Measurements from ENCODE around the gene EDRF1.

Gene EDRF1

GRCh38 chr10:125721035-125721434, 1.5 kb downstream of the EDRF1 start:
- TF ChIP-seq NFIC (IDR thresholded peaks at IDR 0.05) (no peak), USF1 (IDR thresholded peaks at IDR 0.05) (no peak), TCF12 (IDR thresholded peaks at IDR 0.05; ENCODE audit: low read depth) (no peak), ZBTB7A (IDR thresholded peaks at IDR 0.05; ENCODE audit: low read depth) (no peak), FOXM1 (IDR thresholded peaks at IDR 0.05; ENCODE audit: borderline replicate concordance, low read depth) (no peak), CREB1 (IDR thresholded peaks at IDR 0.05; ENCODE audit: low read depth) (no peak), TEAD4 (IDR thresholded peaks at IDR 0.05) (no peak), MAX (IDR thresholded peaks at IDR 0.05) (no peak), RAD21 (IDR thresholded peaks at IDR 0.05; ENCODE audit: low read depth) (no peak), REST (IDR thresholded peaks at IDR 0.05; ENCODE audit: low read depth) (no peak), YY1 (IDR thresholded peaks at IDR 0.05; ENCODE audit: low read depth) (no peak), EP300 (IDR thresholded peaks at IDR 0.05; ENCODE audit: borderline replicate concordance) (no peak), EGR1 (IDR thresholded peaks at IDR 0.05) (no peak), TAF1 (IDR thresholded peaks at IDR 0.05; ENCODE audit: low read depth) (no peak), CEBPB (IDR thresholded peaks at IDR 0.05) (no peak)

GRCh38 chr10:125722811-125723210, 3.3 kb downstream of the EDRF1 start:
- no peak for TF ChIP-seq REST (IDR thresholded peaks at IDR 0.05; ENCODE audit: low read depth)
- no peak for TF ChIP-seq NFIC (IDR thresholded peaks at IDR 0.05)
- TF ChIP-seq YY1 (IDR thresholded peaks at IDR 0.05; ENCODE audit: low read depth), result no peak
- no peak for TF ChIP-seq CREB1 (IDR thresholded peaks at IDR 0.05; ENCODE audit: low read depth)
- TF ChIP-seq TAF1 (IDR thresholded peaks at IDR 0.05; ENCODE audit: low read depth), result no peak
- no peak for TF ChIP-seq TEAD4 (IDR thresholded peaks at IDR 0.05)
- no peak for TF ChIP-seq RAD21 (IDR thresholded peaks at IDR 0.05; ENCODE audit: low read depth)
- no peak for TF ChIP-seq CEBPB (IDR thresholded peaks at IDR 0.05)
- no peak for TF ChIP-seq FOXM1 (IDR thresholded peaks at IDR 0.05; ENCODE audit: borderline replicate concordance, low read depth)

GRCh38 chr10:125726914-125727313, 7.4 kb downstream of the EDRF1 start:
- TF ChIP-seq USF1 (IDR thresholded peaks at IDR 0.05), result no peak

- TF ChIP-seq RAD21 (IDR thresholded peaks at IDR 0.05; ENCODE audit: low read depth) (no peak), TAF1 (IDR thresholded peaks at IDR 0.05; ENCODE audit: low read depth) (no peak), MAX (IDR thresholded peaks at IDR 0.05) (no peak), TCF12 (IDR thresholded peaks at IDR 0.05; ENCODE audit: low read depth) (no peak), ZBTB7A (IDR thresholded peaks at IDR 0.05; ENCODE audit: low read depth) (no peak), EGR1 (IDR thresholded peaks at IDR 0.05) (no peak), TEAD4 (IDR thresholded peaks at IDR 0.05) (no peak), USF1 (IDR thresholded peaks at IDR 0.05) (no peak), CREB1 (IDR thresholded peaks at IDR 0.05; ENCODE audit: low read depth) (no peak), FOXM1 (IDR thresholded peaks at IDR 0.05; ENCODE audit: borderline replicate concordance, low read depth) (no peak), EP300 (IDR thresholded peaks at IDR 0.05; ENCODE audit: borderline replicate concordance) (no peak), NFIC (IDR thresholded peaks at IDR 0.05) (no peak), CEBPB (IDR thresholded peaks at IDR 0.05) (no peak)
Measured at GRCh38 chr10:125727436-125727835, 7.9 kb downstream of the EDRF1 start.

- TF ChIP-seq CEBPB (IDR thresholded peaks at IDR 0.05) (no peak), EGR1 (IDR thresholded peaks at IDR 0.05) (no peak), CREB1 (IDR thresholded peaks at IDR 0.05; ENCODE audit: low read depth) (no peak), REST (IDR thresholded peaks at IDR 0.05; ENCODE audit: low read depth) (no peak), USF1 (IDR thresholded peaks at IDR 0.05) (no peak), NFIC (IDR thresholded peaks at IDR 0.05) (no peak), ZBTB7A (IDR thresholded peaks at IDR 0.05; ENCODE audit: low read depth) (no peak), FOXM1 (IDR thresholded peaks at IDR 0.05; ENCODE audit: borderline replicate concordance, low read depth) (no peak), RAD21 (IDR thresholded peaks at IDR 0.05; ENCODE audit: low read depth) (no peak)
Measured at GRCh38 chr10:125734148-125734547, 14.6 kb downstream of the EDRF1 start.
